ENCODE measurements around the gene UVSSA. TPM values are rescaled to one million over a fixed set of nuclear protein-coding genes. Genes with fewer than 3 reads are reported as not detected.

Gene UVSSA
- total and polyA plus RNA-seq, 9 of the 15 experiments (the other 6 are each of a cell fraction or from before 2014, with no cell fraction given), result 0.21 to 14.6 (median 3.3) TPM

- TF ChIP-seq CTBP1 (IDR thresholded peaks at IDR 0.05; ENCODE audit: borderline replicate concordance) (no peak), CHD4 (IDR thresholded peaks at IDR 0.05; ENCODE audit: insufficient read depth, insufficient replicate concordance, low read depth, low read length, poor library complexity, severe bottlenecking) (no peak), PPARD (CRISPR knock-in tag; IDR thresholded peaks at IDR 0.05) (no peak), FIP1L1 (IDR thresholded peaks at IDR 0.05; ENCODE audit: low read depth, low read length, poor library complexity, severe bottlenecking) (no peak)
Observed at GRCh38 chr4:1375761-1376322, 28.8 kb downstream of the UVSSA start (continued).

GRCh38 chr4:1376391-1376840 lies 29.4 kb downstream of the UVSSA start:
- Histone ChIP-seq H3K4me2 (ENCODE audit: insufficient read depth, low read length) (no peak overlapping the region), H3K4me1 (replicated peaks in 1 of 2; ENCODE audit: control insufficient read depth in 2 of 2, insufficient read depth in 2 of 2, low read length in 2 of 2) (peaks cover 0 to 21% of the 10 kb centered on the region in 2 experiments; a peak in 2 of 5 replicates), H2AFZ (ENCODE audit: low read depth, low read length) (no peak overlapping the region), H3K27me3 (ENCODE audit: control insufficient read depth in 2 of 2, insufficient read depth in 2 of 2, low read length in 2 of 2) (no peaks in the 10 kb centered on the region), H3K9me1 (ENCODE audit: control insufficient read depth, insufficient read depth, low read length) (no peaks in the 10 kb centered on the region), H3K36me3 (ENCODE audit: control insufficient read depth, insufficient read depth, low read length) (no peaks in the 10 kb centered on the region; the same call in 2 of the 3 replicates), H3K27ac (ENCODE audit: extremely low read depth, low read depth, low read length) (no peak overlapping the region), H3K4me3 (no peak overlapping the region), H3K9me3 (replicated peaks; ENCODE audit: control insufficient read depth, insufficient read depth, low read depth, low read length) (no peaks in the 10 kb centered on the region), H4K20me1 (replicated peaks; ENCODE audit: control insufficient read depth, insufficient read depth, low read length) (no peaks in the 10 kb centered on the region), H3K9ac (ENCODE audit: insufficient read depth in 1 of 2, low read depth in 2 of 2, low read length in 2 of 2) (no peak overlapping the region), H3K79me2 (ENCODE audit: control insufficient read depth, insufficient read depth, low read length) (no peaks in the 10 kb centered on the region)
- in situ Hi-C loops (cut with MboI) (no loop called here), intact Hi-C loops (cut with micrococcal nuclease) (no loop called here)
- BruUV-seq (replicated peaks), result no TSS peak
- ATAC-seq (no peak), DNase-seq (ENCODE audit: extremely low read depth in 1 of 4, low spot score in 3 of 4) (no peak), FAIRE-seq (no peak)
- TF ChIP-seq FOSL1 (tag; conservative IDR thresholded peaks at IDR 0.05) (no peak), E2F3 (CRISPR knock-in tag; IDR thresholded peaks at IDR 0.05) (no peak), NFRKB (IDR thresholded peaks at IDR 0.05; ENCODE audit: low read depth) (no peak), GMEB1 (CRISPR knock-in tag; IDR thresholded peaks at IDR 0.05) (no peak), STAT5B (CRISPR knock-in tag; IDR thresholded peaks at IDR 0.05) (no peak), MECOM (CRISPR knock-in tag; IDR thresholded peaks at IDR 0.05) (no peak), ZNF121 (CRISPR knock-in tag; conservative IDR thresholded peaks at IDR 0.05) (no peak), RBM25 (IDR thresholded peaks at IDR 0.05; ENCODE audit: low read depth, low read length, severe bottlenecking) (no peak), ETV1 (tag; conservative IDR thresholded peaks at IDR 0.05; ENCODE audit: low read depth) (no peak), ZNF143 (CRISPR knock-in tag; IDR thresholded peaks at IDR 0.05) (no peak)
- ChIA-PET CTCF (ENCODE audit: low intra/inter-chr PET ratio) (no interaction called here), POLR2A (interaction anchor here (0.8 to 1.4 kb wide), 2 partner anchors 13 to 16 kb away, joined by 3 read pairs; no protein-coding TSS in a partner anchor)
- 78% methylated on average over 20 of the region's 23 CpGs for WGBS (ENCODE audit: insufficient coverage, low coverage, missing lambda C conversion rate)

Measured in K562 (cell line).